ENCODE measurements around the gene GBF1.

GRCh38 chr10:102420714-102421506 is 175.6 kb downstream of the GBF1 start, which contains the start of gene FBXL15:
- TF ChIP-seq CTCF (optimal IDR thresholded peaks at IDR 0.05 in 1 of 3, IDR thresholded peaks at IDR 0.05 in 1 of 3, conservative IDR thresholded peaks at IDR 0.05 in 1 of 3; ENCODE audit: extremely low read depth in 1 of 3, insufficient read depth in 2 of 3, low read length in 3 of 3) (no peak), EZH2 (IDR thresholded peaks at IDR 0.05; ENCODE audit: low read length) (no peak)
